ENCODE data around the gene ZNF266. TPM values are rescaled to one million over a fixed set of nuclear protein-coding genes. Genes with fewer than 3 reads are reported as not detected.

The ZNF266 gene
- total and polyA plus RNA-seq, 2 of the 8 experiments (the other 6 are each of a cell fraction or from before 2014, with no cell fraction given): 6.6 to 15.3 TPM

DNA sequence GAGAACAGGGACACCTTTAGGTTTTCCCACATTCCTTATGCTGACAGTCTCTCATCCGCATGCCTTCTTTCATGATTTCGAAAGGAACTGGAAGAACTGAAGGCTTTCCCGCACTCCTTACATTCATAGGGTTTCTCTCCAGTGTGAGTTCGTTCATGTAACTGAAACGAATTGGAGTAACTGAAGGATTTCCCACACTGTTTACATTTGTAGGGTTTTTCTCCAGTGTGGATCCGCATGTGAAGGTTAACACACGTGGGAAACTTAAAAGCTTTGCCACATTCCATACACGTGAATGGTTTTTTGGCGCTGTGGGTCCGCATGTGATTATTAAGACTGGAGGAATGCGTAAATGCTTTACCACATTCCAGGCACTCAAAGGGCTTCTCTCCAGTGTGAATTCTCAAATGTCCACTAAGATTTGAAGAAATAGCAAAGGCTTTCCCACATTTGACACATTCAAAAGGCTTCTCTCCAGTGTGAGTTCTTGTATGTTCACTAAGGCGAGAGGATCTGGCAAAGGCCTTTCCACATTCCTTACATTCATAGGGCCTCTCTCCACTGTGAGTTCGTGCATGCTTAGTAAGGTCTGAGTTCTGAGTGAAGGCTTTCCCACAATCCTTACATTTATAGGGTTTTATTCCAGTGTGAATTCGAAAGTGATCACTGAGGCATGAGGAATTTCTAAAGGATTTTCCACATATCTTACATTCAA lies 22.0 kb downstream of the ZNF266 start (continued):
- no peak for TF ChIP-seq CHD7 (IDR thresholded peaks at IDR 0.05; ENCODE audit: insufficient replicate concordance, low read length)
- no peak for TF ChIP-seq CBX5 (IDR thresholded peaks at IDR 0.05; ENCODE audit: low read depth, low read length)
- TF ChIP-seq SIRT6 (IDR thresholded peaks at IDR 0.05; ENCODE audit: low read length): no peak
- no peak for TF ChIP-seq SUZ12 (IDR thresholded peaks at IDR 0.05; ENCODE audit: low read length)
